ENCODE measurements around the gene GPR55. TPM values are rescaled to one million over a fixed set of nuclear protein-coding genes. Genes with fewer than 3 reads are reported as not detected.
A peak's percentile ranks its signal among the peaks of the same experiment; 100 is the strongest.

GPR55 gene
- total and polyA plus RNA-seq, 8 donors, result 0.06 to 0.24 (median 0.09) TPM; not detected in 3

DNA sequence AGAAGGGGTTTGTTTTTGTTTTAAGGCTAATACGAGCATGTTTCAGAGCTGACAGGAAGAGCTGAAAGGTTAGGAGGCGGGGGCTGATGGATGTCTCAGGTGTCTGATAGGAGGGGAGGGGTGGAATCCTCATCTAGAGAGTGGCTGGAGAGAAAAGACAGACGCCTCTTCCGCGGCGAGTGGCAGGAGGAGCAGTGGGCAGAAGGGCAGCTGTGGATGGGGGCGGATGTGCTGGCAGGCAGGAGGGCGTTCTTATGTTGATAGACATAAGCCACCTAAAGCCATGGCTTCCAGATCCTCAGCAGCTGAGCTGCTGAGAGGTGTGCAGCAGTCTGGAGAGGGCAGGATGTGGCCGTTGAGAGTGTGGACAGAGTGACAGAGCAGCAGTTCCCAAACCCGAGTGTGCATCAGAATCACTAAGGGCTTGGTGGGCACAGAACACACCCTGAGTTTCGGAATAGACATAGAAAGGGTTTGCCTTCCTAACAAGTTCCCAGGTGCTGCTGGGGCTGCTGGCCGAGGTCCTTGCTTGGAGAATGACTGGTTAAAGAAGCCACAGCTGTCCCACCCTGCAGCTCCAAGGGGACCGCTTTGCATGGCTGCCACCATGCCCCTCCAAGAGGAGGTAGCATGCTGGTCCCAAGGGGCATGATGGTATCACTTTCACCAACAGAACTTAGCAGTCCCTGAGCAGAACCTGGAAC, 63.3 kb downstream of the GPR55 start:
- Histone ChIP-seq H3K27ac (no peak overlapping the region), H3K9me3 (no peaks in the 10 kb centered on the region), H3K4me3 (no peak overlapping the region), H3K4me1 (peaks cover 0 to 28% of the 10 kb centered on the region in 2 donors), H3K27me3 (peaks cover 5 to 81% of the 10 kb centered on the region in 2 donors), H3K36me3 (no peaks in the 10 kb centered on the region)
- ATAC-seq (no peak), DNase-seq (peak in 1 of 4 donors; percentile 53)
- intact Hi-C loops (cut with DNase I), result no loop called here
- TF ChIP-seq, protein P1, sequence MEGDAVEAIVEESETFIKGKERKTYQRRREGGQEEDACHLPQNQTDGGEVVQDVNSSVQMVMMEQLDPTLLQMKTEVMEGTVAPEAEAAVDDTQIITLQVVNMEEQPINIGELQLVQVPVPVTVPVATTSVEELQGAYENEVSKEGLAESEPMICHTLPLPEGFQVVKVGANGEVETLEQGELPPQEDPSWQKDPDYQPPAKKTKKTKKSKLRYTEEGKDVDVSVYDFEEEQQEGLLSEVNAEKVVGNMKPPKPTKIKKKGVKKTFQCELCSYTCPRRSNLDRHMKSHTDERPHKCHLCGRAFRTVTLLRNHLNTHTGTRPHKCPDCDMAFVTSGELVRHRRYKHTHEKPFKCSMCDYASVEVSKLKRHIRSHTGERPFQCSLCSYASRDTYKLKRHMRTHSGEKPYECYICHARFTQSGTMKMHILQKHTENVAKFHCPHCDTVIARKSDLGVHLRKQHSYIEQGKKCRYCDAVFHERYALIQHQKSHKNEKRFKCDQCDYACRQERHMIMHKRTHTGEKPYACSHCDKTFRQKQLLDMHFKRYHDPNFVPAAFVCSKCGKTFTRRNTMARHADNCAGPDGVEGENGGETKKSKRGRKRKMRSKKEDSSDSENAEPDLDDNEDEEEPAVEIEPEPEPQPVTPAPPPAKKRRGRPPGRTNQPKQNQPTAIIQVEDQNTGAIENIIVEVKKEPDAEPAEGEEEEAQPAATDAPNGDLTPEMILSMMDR (IDR thresholded peaks at IDR 0.05), result no peak

Other genes with a start within 250 kb of the GPR55 start
- gene CAB39, start 212.4 kb downstream of the GPR55 start, total RNA-seq, result 10 to 100 TPM; 67.2 to 86.5 TPM
- gene CAB39, start 212.4 kb downstream of the GPR55 start, polyA plus RNA-seq (ENCODE audit: insufficient read length in 6 of 6), result 10 to 100 TPM; 52.9 to 64.0 (median 61.8) TPM
- gene ITM2C, start 60.3 kb downstream of the GPR55 start, total RNA-seq, result 10 to 100 TPM; 32.0 to 60.7 TPM
- gene ITM2C, start 60.3 kb downstream of the GPR55 start, polyA plus RNA-seq (ENCODE audit: insufficient read length in 6 of 6), result 100 to 1,000 TPM; 280 to 356 (median 289) TPM
- gene SPATA3, start 70.9 kb upstream of the GPR55 start, total RNA-seq, result not detected
- gene SPATA3, start 70.9 kb upstream of the GPR55 start, polyA plus RNA-seq (ENCODE audit: insufficient read length in 6 of 6), result under 1 TPM in 1 of 6 donors, not detected in 5; 0.16 TPM
- gene C2orf72, start 112.3 kb upstream of the GPR55 start, total RNA-seq, result 1 to 10 TPM in 1 of 2 donors, under 1 TPM in 1; 0.67 to 1.1 TPM
- gene C2orf72, start 112.3 kb upstream of the GPR55 start, polyA plus RNA-seq (ENCODE audit: insufficient read length in 6 of 6), result under 1 TPM; 0.21 to 0.83 (median 0.40) TPM
- gene PSMD1, start 131.6 kb upstream of the GPR55 start, total RNA-seq, result 100 to 1,000 TPM in 1 of 2 donors, 10 to 100 TPM in 1; 71.6 to 118 TPM
- gene PSMD1, start 131.6 kb upstream of the GPR55 start, polyA plus RNA-seq (ENCODE audit: insufficient read length in 6 of 6), result 10 to 100 TPM; 62.9 to 84.8 (median 75.9) TPM
- 1 to 10 TPM in 1 of 2 donors, under 1 TPM in 1; 0.94 to 1.1 TPM for gene HTR2B, start 199.8 kb upstream of the GPR55 start, total RNA-seq
- under 1 TPM; 0.31 to 0.52 (median 0.46) TPM for gene HTR2B, start 199.8 kb upstream of the GPR55 start, polyA plus RNA-seq (ENCODE audit: insufficient read length in 6 of 6)

Data from left lung (tissue), 10 donors.